ENCODE measurements around the gene PLCB3.
A peak's percentile ranks its signal among the peaks of the same experiment; 100 is the strongest.

DNA sequence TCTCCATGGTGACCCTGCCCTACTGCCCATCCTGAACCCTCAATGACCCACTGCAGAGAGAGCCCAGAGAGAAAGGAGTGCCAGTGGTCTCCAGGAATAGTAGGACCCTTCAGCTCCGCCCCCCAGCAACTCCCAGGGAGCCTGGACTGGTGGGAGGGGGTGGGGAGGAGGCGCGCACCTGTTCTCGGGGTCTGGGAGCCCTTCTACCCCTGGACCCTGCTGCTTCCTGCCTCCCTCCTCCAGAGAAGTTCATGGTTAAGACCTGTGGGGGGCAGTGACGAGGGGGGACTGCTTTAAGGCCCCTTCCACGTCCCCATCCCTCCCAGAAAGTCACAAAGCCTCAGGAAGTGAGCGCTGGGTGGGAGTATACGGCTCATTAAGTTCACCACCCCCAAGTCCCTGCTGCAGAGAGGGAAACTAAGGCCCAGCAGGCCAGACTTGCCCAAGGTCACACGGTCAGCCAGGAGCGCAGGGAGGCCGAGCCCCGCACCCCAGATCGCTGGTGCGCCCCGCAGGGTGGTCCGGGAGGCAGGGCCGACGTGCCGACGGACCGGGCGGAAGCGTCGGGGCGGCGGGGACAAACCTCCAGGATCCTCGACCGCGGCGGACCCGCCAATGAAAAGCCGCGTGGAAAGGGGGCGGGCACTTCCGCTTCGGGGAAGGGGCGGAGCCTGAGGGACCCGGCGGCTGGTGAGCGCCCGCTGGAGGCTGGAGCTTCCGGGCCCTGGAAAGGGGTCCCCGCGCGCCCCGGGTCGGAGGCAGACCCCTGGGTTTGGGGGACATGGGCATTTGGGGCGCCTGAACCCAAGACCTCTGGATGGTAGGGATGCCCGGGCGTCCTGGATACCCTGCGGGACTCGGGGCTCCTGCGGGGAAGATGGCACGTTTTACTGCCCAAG lies 25.5 kb upstream of the PLCB3 start, which contains the start of the genes NUDT22 and TRPT1:
- TF ChIP-seq, protein P1, sequence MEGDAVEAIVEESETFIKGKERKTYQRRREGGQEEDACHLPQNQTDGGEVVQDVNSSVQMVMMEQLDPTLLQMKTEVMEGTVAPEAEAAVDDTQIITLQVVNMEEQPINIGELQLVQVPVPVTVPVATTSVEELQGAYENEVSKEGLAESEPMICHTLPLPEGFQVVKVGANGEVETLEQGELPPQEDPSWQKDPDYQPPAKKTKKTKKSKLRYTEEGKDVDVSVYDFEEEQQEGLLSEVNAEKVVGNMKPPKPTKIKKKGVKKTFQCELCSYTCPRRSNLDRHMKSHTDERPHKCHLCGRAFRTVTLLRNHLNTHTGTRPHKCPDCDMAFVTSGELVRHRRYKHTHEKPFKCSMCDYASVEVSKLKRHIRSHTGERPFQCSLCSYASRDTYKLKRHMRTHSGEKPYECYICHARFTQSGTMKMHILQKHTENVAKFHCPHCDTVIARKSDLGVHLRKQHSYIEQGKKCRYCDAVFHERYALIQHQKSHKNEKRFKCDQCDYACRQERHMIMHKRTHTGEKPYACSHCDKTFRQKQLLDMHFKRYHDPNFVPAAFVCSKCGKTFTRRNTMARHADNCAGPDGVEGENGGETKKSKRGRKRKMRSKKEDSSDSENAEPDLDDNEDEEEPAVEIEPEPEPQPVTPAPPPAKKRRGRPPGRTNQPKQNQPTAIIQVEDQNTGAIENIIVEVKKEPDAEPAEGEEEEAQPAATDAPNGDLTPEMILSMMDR (IDR thresholded peaks at IDR 0.05; ENCODE audit: low read length) = peak; percentile 21
- no peak for TF ChIP-seq EZH2 (IDR thresholded peaks at IDR 0.05; ENCODE audit: borderline replicate concordance, low read length)

Data from OCI-LY1 (cell line).